GM12878 (cell line): ENCODE measurements around the gene SOCS4. TPM values are rescaled to one million over a fixed set of nuclear protein-coding genes. Genes with fewer than 3 reads are reported as not detected.

Experiments used
- ATAC-seq: fragments of 200-7000 bp; cut with Tn5 transposase; 3 replicates; pipeline ENCODE4 v1.9.1; 2020; ENCODE audit warnings: mild to moderate bottlenecking, moderate library complexity
- BruUV-seq: library from RNA; stranded (reverse); fragments of 400-500 nt; replicated peaks from 2 replicates; lab custom pipeline; 2021; lab: Mats Ljungman, UMichigan
- CTCF ChIA-PET: fragments of 300-600 bp; sonication (Branson Sonifier 250); formaldehyde crosslinking; extraction: SDS; loops from one replicate; lab custom pipeline; 2021; ENCODE audit warnings: inconsistent platforms; lab: Yijun Ruan, JAX
- POLR2A ChIA-PET: fragments of 350-600 bp; formaldehyde crosslinking; extraction: SDS; loops from one replicate; lab custom pipeline; 2021; ENCODE audit warnings: inconsistent platforms; lab: Charles Lee
- RAD21 ChIA-PET: fragments of 300-600 bp; sonication (Branson Sonifier 250); formaldehyde crosslinking; loops from one replicate; lab custom pipeline; 2023; ENCODE audit warnings: antibody characterized with exemption; ENCODE audit not compliant: unreplicated experiment; lab: Charles Lee
- SMC1A ChIA-PET: fragments of 300-600 bp; sonication (Branson Sonifier 250); formaldehyde crosslinking; loops from one replicate; lab custom pipeline; 2023; ENCODE audit not compliant: unreplicated experiment, uncharacterized antibody; lab: Charles Lee
- DNase-seq: peaks from one replicate; pipeline ENCODE4 v3.0.0-alpha.2; 2011; ENCODE audit warnings: low read depth, low spot score
- FAIRE-seq: peaks from 3 replicates; lab custom pipeline; 2011; peaks lifted over from hg19 to GRCh38; lab: Jason Lieb, UNC
- H2AFZ ChIP-seq: 2 replicates; pipeline ENCODE4 v1.6.0; 2011; ENCODE audit warnings: low read depth, low read length, control low read depth; ENCODE audit not compliant: control insufficient read depth
- H3K27ac ChIP-seq: 2 replicates; pipeline ENCODE4 v1.5.1; 2011; ENCODE audit warnings: control low read depth; ENCODE audit not compliant: control insufficient read depth, insufficient read depth
- H3K27me3 ChIP-seq, 2 experiments: replicated peaks in 1 of 2; 2 replicates each; pipeline versions ENCODE4 v1.6.0 to v1.6.1; 2011; ENCODE audit warnings: low read length in 1 of 2; ENCODE audit not compliant: control insufficient read depth in 2 of 2, insufficient read depth in 2 of 2
- H3K36me3 ChIP-seq, 2 experiments: 2 replicates each; pipeline ENCODE4 v1.5.1; 2011; ENCODE audit warnings: low read length in 1 of 2; ENCODE audit not compliant: control insufficient read depth in 2 of 2, insufficient read depth in 2 of 2
- H3K4me1 ChIP-seq: 2 replicates; pipeline ENCODE4 v1.6.1; 2011; ENCODE audit warnings: mild to moderate bottlenecking, low read length, moderate library complexity, mixed read lengths; ENCODE audit not compliant: control insufficient read depth, insufficient read depth
- H3K4me2 ChIP-seq: 2 replicates; pipeline ENCODE4 v1.6.0; 2011; ENCODE audit warnings: control low read depth; ENCODE audit not compliant: control insufficient read depth, insufficient read depth
- H3K4me3 ChIP-seq: fragments of 200-600 bp; sonication (generic); 2 replicates; pipeline ENCODE4 v1.5.1; 2016
- H3K79me2 ChIP-seq: 2 replicates; pipeline ENCODE4 v1.6.0; 2011; ENCODE audit warnings: low read length; ENCODE audit not compliant: control insufficient read depth, insufficient read depth
- H3K9ac ChIP-seq: 2 replicates; pipeline ENCODE4 v1.8.0; 2011; ENCODE audit warnings: low read length, control low read depth, mixed read lengths; ENCODE audit not compliant: control insufficient read depth, insufficient read depth
- H3K9me3 ChIP-seq: replicated peaks from 3 replicates; pipeline ENCODE4 v1.5.1; 2011; ENCODE audit warnings: mild to moderate bottlenecking, low read length; ENCODE audit not compliant: control insufficient read depth, insufficient read depth
- H4K20me1 ChIP-seq: 2 replicates; pipeline ENCODE4 v1.6.0; 2011; ENCODE audit not compliant: control insufficient read depth, insufficient read depth
- BACH1 ChIP-seq: fragments of 450-650 bp; IDR thresholded peaks from 2 replicates; pipeline ENCODE4 v1.6.1; 2017; ENCODE audit warnings: mild to moderate bottlenecking, borderline replicate concordance
- CHD4 ChIP-seq: fragments of 200-600 bp; sonication (generic); IDR thresholded peaks from 2 replicates; pipeline ENCODE4 v1.6.1; 2016; ENCODE audit warnings: mild to moderate bottlenecking
- CREB1 ChIP-seq: IDR thresholded peaks from 2 replicates; pipeline ENCODE4 v1.6.1; 2012; ENCODE audit warnings: low read depth, mild to moderate bottlenecking, inconsistent platforms
- ESRRA ChIP-seq: IDR thresholded peaks from 2 replicates; pipeline ENCODE4 v1.6.1; 2012; ENCODE audit warnings: mild to moderate bottlenecking, low read length, improper control_type of control experiment
- HCFC1 ChIP-seq: fragments of 150-350 bp; IDR thresholded peaks from 2 replicates; pipeline ENCODE4 v1.6.1; 2014; ENCODE audit warnings: low read length
- MXI1 ChIP-seq: fragments of 150-350 bp; IDR thresholded peaks from 2 replicates; pipeline ENCODE4 v1.6.1; 2011; ENCODE audit warnings: low read depth, mild to moderate bottlenecking, inconsistent platforms, low read length, improper control_type of control experiment
- MYB ChIP-seq: fragments of 150-350 bp; IDR thresholded peaks from 2 replicates; pipeline ENCODE4 v1.6.1; 2014; ENCODE audit warnings: mild to moderate bottlenecking, low read depth, low read length, borderline replicate concordance
- PBX3 ChIP-seq: IDR thresholded peaks from 2 replicates; pipeline ENCODE4 v1.6.1; 2011; ENCODE audit warnings: mild to moderate bottlenecking, low read depth, low read length, moderate library complexity; ENCODE audit not compliant: insufficient replicate concordance
- POLR2AphosphoS2 ChIP-seq: IDR thresholded peaks from 2 replicates; pipeline ENCODE4 v1.6.1; 2011; ENCODE audit warnings: low read depth, mild to moderate bottlenecking, low read length, improper control_type of control experiment, moderate library complexity
- ZNF592 ChIP-seq: fragments of 450-650 bp; IDR thresholded peaks from 2 replicates; pipeline ENCODE4 v1.6.1; 2017; ENCODE audit warnings: mild to moderate bottlenecking, moderate library complexity
- WGBS: methylation state at CpG from one replicate; pipeline ENCODE4 v1.1.6; 2016; ENCODE audit warnings: low lambda C conversion rate; ENCODE audit not compliant: insufficient replicate concordance, insufficient coverage; ENCODE audit errors: missing lambda C conversion rate; 5-methylcytosine and 5-hydroxymethylcytosine counted together
- in situ Hi-C: fragments of 300-500 bp; cut with MboI; formaldehyde crosslinking; loops from 9 replicates; pipeline ENCODE4 v1.14.3; 2018; ENCODE audit warnings: mixed read lengths
- intact Hi-C: fragments of 100-400 bp; cut with micrococcal nuclease; formaldehyde crosslinking; loops from one replicate; pipeline ENCODE4 v1.14.2; 2022; ENCODE audit not compliant: unreplicated experiment
- polyA plus RNA-seq, 11 experiments: library from polyadenylated mRNA; depleted of rRNA in 4 of 11; unstranded in 6 of 11; stranded (reverse) in 5 of 11; fragments of >200 nt; fragmentation: Nextera tagmentation in 4 of 11; fragmentation: Illumina TruSeq in 1 of 11; extraction: Ambion mirVana in 4 of 11; extraction: Trizol in 1 of 11; gene quantifications; 1 replicate in 1 of 11; 2 replicates in 10 of 11; pipeline versions ENCODE4 v1.2.1 to v1.2.3, GENCODE V29; 2011 to 2016; ENCODE audit warnings: inconsistent platforms in 2 of 11, missing spikeins in 2 of 11, low read depth in 1 of 11
- total RNA-seq, 4 experiments: library from RNA; depleted of rRNA in 3 of 4; stranded (reverse); fragments of >200 nt in 3 of 4; fragmentation: Illumina TruSeq in 1 of 4; extraction: Trizol in 1 of 4; gene quantifications; 2 replicates each; pipeline versions ENCODE4 v1.2.1 to v1.2.3, GENCODE V29; 2013 to 2021

Gene SOCS4
- total and polyA plus RNA-seq, 10 of the 15 experiments (the other 5 are each of a cell fraction or from before 2014, with no cell fraction given): 5.7 to 31.5 (median 20.8) TPM

- SMC1A ChIA-PET: interaction anchor here (0.7 to 4.2 kb wide), 12 partner anchors 8 to 177 kb away, joined by 3 to 31 read pairs (median 4); partner anchors contain the start of genes MAPK1IP1L, SOCS4 and WDHD1
- RAD21 ChIA-PET: interaction anchor here (0.8 to 2.4 kb wide), 11 partner anchors 9 to 501 kb away, joined by 3 to 11 read pairs (median 4); partner anchors contain the start of gene MAPK1IP1L
- no peaks in the 10 kb centered on the region for H4K20me1 ChIP-seq
- no peak overlapping the region for H3K9ac ChIP-seq
- FAIRE-seq (no peak), DNase-seq (no peak), ATAC-seq (peak; percentile 12)
- H3K4me3 ChIP-seq: no peak overlapping the region
- H3K9me3 ChIP-seq: no peaks in the 10 kb centered on the region
- peaks cover 1 to 14% of the 10 kb centered on the region in 2 experiments; a peak in 3 of 4 replicates for H3K36me3 ChIP-seq
- BruUV-seq: no TSS peak
- H2AFZ ChIP-seq: no peak overlapping the region
- POLR2A ChIA-PET: interaction anchor here (0.6 to 2.7 kb wide), 13 partner anchors 8 to 189 kb away, joined by 3 to 12 read pairs (median 4); no protein-coding TSS in a partner anchor
- peaks cover 9% of the 10 kb centered on the region for H3K4me1 ChIP-seq
- peaks cover 11% of the 10 kb centered on the region for H3K79me2 ChIP-seq
- H3K27ac ChIP-seq: no peak overlapping the region
- WGBS: 94% methylated on average over 1 of the region's 1 CpG
- in situ Hi-C loops: no loop called here
- CTCF ChIA-PET: interaction anchor here (0.8 to 2.7 kb wide), 6 partner anchors 10 to 163 kb away, joined by 3 to 14 read pairs (median 6); partner anchors contain the start of gene MAPK1IP1L
- intact Hi-C loops: no loop called here
- no peak overlapping the region for H3K4me2 ChIP-seq
- TF ChIP-seq MYB: no peak
- 0 out of 2 replicates have a peak, but pooled peaks have one; percentile 31 for TF ChIP-seq POLR2AphosphoS2
- no peaks in the 10 kb centered on the region for H3K27me3 ChIP-seq
These were observed 39.2 kb downstream of the SOCS4 start for GRCh38 chr14:55066223-55066622.

GRCh38 chr14:55070981-55071411 is 44.0 kb downstream of the SOCS4 start:
- ChIA-PET CTCF (interaction anchor here (1.3 to 3.8 kb wide), 6 partner anchors 9 to 27 kb away, joined by 3 to 30 read pairs (median 12); partner anchors contain the start of gene MAPK1IP1L), SMC1A (interaction anchor here (1.4 to 7.0 kb wide), 12 partner anchors 10 to 120 kb away, joined by 3 to 98 read pairs (median 9); partner anchors contain the start of genes DLGAP5 and MAPK1IP1L), POLR2A (interaction anchor here (1.4 to 3.6 kb wide), 6 partner anchors 9 to 32 kb away, joined by 3 to 48 read pairs (median 9); partner anchors contain the start of gene MAPK1IP1L), RAD21 (interaction anchor here (0.5 to 3.8 kb wide), 9 partner anchors 14 to 150 kb away, joined by 3 to 49 read pairs (median 14); partner anchors contain the start of gene MAPK1IP1L)
- 22% methylated on average over 4 of the region's 4 CpGs for WGBS
- BruUV-seq: no TSS peak
- Histone ChIP-seq H3K27me3 (no peaks in the 10 kb centered on the region), H3K4me1 (peaks cover 47% of the 10 kb centered on the region), H3K4me2 (peak overlapping the region; percentile 81; the same call in 1 of the 2 replicates), H3K9me3 (no peaks in the 10 kb centered on the region), H3K27ac (peak overlapping the region; percentile 82), H4K20me1 (no peaks in the 10 kb centered on the region), H3K9ac (no peak overlapping the region; the same call in 1 of the 2 replicates), H3K79me2 (no peaks in the 10 kb centered on the region), H3K36me3 (peaks cover 0 to 5% of the 10 kb centered on the region in 2 experiments; a peak in 1 of 4 replicates), H2AFZ (no peak overlapping the region), H3K4me3 (no peak overlapping the region)
- DNase-seq: no peak
- no peak for ATAC-seq
- no peak for FAIRE-seq
- intact Hi-C loops: no loop called here
- in situ Hi-C loops: no loop called here
- TF ChIP-seq BACH1 (0 out of 2 replicates have a peak, but pooled peaks have one; percentile 37), CREB1 (0 out of 2 replicates have a peak, but pooled peaks have one; percentile 27), PBX3 (no peak), MXI1 (no peak), HCFC1 (no peak), ESRRA (no peak), CHD4 (no peak), ZNF592 (0 out of 2 replicates have a peak, but pooled peaks have one; percentile 6)
